Measurements from ENCODE around the gene NPR1.

NPR1 gene

DNA sequence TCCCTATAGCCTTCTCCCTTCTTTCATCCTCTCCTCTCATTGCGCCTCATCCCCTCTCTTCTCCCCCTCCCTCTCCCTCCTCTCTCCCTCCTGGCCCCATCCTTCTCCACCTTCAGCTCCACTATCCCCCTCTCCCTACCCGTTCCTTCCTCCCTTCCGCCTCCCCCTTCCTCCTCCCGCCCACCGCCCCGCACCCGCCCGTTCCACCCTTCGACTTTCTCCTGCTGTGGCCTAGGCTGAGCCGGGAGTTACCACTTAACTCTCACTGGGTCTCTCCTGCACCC, 1.6 kb downstream of the NPR1 start (continued):
- TF ChIP-seq, protein P1, sequence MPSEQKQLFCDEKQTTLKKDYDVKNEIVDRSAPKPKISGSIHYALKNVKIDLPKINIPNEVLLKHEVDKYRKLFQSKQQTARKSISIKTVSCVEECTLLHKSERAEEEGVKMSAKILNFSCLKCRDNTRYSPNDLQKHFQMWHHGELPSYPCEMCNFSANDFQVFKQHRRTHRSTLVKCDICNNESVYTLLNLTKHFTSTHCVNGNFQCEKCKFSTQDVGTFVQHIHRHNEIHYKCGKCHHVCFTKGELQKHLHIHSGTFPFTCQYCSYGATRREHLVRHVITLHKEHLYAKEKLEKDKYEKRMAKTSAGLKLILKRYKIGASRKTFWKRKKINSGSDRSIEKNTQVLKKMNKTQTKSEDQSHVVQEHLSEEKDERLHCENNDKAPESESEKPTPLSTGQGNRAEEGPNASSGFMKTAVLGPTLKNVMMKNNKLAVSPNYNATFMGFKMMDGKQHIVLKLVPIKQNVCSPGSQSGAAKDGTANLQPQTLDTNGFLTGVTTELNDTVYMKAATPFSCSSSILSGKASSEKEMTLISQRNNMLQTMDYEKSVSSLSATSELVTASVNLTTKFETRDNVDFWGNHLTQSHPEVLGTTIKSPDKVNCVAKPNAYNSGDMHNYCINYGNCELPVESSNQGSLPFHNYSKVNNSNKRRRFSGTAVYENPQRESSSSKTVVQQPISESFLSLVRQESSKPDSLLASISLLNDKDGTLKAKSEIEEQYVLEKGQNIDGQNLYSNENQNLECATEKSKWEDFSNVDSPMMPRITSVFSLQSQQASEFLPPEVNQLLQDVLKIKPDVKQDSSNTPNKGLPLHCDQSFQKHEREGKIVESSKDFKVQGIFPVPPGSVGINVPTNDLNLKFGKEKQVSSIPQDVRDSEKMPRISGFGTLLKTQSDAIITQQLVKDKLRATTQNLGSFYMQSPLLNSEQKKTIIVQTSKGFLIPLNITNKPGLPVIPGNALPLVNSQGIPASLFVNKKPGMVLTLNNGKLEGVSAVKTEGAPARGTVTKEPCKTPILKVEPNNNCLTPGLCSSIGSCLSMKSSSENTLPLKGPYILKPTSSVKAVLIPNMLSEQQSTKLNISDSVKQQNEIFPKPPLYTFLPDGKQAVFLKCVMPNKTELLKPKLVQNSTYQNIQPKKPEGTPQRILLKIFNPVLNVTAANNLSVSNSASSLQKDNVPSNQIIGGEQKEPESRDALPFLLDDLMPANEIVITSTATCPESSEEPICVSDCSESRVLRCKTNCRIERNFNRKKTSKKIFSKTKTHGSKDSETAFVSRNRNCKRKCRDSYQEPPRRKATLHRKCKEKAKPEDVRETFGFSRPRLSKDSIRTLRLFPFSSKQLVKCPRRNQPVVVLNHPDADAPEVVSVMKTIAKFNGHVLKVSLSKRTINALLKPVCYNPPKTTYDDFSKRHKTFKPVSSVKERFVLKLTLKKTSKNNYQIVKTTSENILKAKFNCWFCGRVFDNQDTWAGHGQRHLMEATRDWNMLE (tag by site-specific recombination; conservative IDR thresholded peaks at IDR 0.05; ENCODE audit: low read depth), result no peak
- peak; percentile 82 for TF ChIP-seq ZFHX2 (tag by site-specific recombination; conservative IDR thresholded peaks at IDR 0.05)
- no peak for TF ChIP-seq SETDB1 (IDR thresholded peaks at IDR 0.05; ENCODE audit: insufficient read length, low read length)
- TF ChIP-seq ZBTB48 (tag by site-specific recombination; IDR thresholded peaks at IDR 0.05), result no peak
- TF ChIP-seq ZBTB20 (tag by site-specific recombination; IDR thresholded peaks at IDR 0.05), result no peak
- no peak for TF ChIP-seq RBAK (tag by site-specific recombination; IDR thresholded peaks at IDR 0.05)
- TF ChIP-seq, protein P2, sequence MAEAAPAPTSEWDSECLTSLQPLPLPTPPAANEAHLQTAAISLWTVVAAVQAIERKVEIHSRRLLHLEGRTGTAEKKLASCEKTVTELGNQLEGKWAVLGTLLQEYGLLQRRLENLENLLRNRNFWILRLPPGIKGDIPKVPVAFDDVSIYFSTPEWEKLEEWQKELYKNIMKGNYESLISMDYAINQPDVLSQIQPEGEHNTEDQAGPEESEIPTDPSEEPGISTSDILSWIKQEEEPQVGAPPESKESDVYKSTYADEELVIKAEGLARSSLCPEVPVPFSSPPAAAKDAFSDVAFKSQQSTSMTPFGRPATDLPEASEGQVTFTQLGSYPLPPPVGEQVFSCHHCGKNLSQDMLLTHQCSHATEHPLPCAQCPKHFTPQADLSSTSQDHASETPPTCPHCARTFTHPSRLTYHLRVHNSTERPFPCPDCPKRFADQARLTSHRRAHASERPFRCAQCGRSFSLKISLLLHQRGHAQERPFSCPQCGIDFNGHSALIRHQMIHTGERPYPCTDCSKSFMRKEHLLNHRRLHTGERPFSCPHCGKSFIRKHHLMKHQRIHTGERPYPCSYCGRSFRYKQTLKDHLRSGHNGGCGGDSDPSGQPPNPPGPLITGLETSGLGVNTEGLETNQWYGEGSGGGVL (tag by site-specific recombination; IDR thresholded peaks at IDR 0.05), result peak; percentile 48
- TF ChIP-seq ZNF560 (tag by site-specific recombination; IDR thresholded peaks at IDR 0.05; ENCODE audit: borderline replicate concordance), result no peak
- TF ChIP-seq WT1 (tag by site-specific recombination; IDR thresholded peaks at IDR 0.05), result peak; percentile 42; the same call in 1 of the 2 replicates

DNA sequence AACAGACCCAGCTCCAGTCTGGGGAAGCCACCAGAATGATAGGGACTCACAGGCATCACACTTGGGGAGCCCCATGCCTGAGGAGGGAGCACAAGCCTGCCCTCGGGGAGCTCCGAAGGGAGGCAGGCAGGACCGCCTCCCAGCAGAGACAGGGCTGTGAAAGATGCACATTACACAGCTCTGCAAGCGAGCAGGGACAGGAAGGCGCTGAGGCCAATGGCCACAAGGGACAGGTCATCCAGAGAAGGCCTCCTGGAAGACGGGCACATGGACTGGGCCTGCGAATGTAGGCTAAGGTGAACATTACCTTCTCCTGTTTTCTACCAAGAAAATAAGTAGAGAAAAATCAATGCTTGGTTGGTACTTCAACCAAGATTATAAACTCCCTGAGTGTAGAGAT, 4.2 kb downstream of the NPR1 start:
- ChIA-PET POLR2A (no interaction called here), CTCF (no interaction called here)
- Histone ChIP-seq H3K27ac (ENCODE audit: extremely low read depth, low read depth, low read length) (no peak overlapping the region), H3K4me3 (ENCODE audit: low read depth, low read length) (no peak overlapping the region), H3K9me3 (ENCODE audit: control insufficient read depth, insufficient read depth, low read depth, low read length) (no peaks in the 10 kb centered on the region), H3K36me3 (ENCODE audit: control insufficient read depth in 2 of 2, insufficient read depth in 1 of 2, low read length in 2 of 2) (no peaks in the 10 kb centered on the region), H3K4me1 (ENCODE audit: control insufficient read depth, insufficient read depth, low read length) (no peaks in the 10 kb centered on the region; the same call in 1 of the 2 replicates)
- TF ChIP-seq ZNF350 (tag by site-specific recombination; IDR thresholded peaks at IDR 0.05) (no peak), ZNF747 (tag by site-specific recombination; IDR thresholded peaks at IDR 0.05) (no peak), ZNF433 (tag by site-specific recombination; IDR thresholded peaks at IDR 0.05; ENCODE audit: low read depth) (no peak), ZFP41 (tag by site-specific recombination; IDR thresholded peaks at IDR 0.05; ENCODE audit: borderline replicate concordance) (no peak), ZXDB (tag by site-specific recombination; IDR thresholded peaks at IDR 0.05) (no peak), KLF7 (tag by site-specific recombination; IDR thresholded peaks at IDR 0.05; ENCODE audit: borderline replicate concordance) (no peak), ZNF121 (tag by site-specific recombination; IDR thresholded peaks at IDR 0.05) (no peak), KLF1 (tag by site-specific recombination; IDR thresholded peaks at IDR 0.05) (no peak), MYNN (tag by site-specific recombination; IDR thresholded peaks at IDR 0.05; ENCODE audit: borderline replicate concordance) (no peak)
- TF ChIP-seq, protein P3, sequence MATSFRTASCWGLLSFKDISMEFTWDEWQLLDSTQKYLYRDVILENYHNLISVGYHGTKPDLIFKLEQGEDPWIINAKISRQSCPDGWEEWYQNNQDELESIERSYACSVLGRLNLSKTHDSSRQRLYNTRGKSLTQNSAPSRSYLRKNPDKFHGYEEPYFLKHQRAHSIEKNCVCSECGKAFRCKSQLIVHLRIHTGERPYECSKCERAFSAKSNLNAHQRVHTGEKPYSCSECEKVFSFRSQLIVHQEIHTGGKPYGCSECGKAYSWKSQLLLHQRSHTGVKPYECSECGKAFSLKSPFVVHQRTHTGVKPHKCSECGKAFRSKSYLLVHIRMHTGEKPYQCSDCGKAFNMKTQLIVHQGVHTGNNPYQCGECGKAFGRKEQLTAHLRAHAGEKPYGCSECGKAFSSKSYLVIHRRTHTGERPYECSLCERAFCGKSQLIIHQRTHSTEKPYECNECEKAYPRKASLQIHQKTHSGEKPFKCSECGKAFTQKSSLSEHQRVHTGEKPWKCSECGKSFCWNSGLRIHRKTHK (tag by site-specific recombination; IDR thresholded peaks at IDR 0.05), result no peak
- TF ChIP-seq, protein P4, sequence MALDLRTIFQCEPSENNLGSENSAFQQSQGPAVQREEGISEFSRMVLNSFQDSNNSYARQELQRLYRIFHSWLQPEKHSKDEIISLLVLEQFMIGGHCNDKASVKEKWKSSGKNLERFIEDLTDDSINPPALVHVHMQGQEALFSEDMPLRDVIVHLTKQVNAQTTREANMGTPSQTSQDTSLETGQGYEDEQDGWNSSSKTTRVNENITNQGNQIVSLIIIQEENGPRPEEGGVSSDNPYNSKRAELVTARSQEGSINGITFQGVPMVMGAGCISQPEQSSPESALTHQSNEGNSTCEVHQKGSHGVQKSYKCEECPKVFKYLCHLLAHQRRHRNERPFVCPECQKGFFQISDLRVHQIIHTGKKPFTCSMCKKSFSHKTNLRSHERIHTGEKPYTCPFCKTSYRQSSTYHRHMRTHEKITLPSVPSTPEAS (tag by site-specific recombination; IDR thresholded peaks at IDR 0.05), result no peak

All from HEK293 (cell line).